Measurements from ENCODE around the gene ZBTB7C. TPM values are rescaled to one million over a fixed set of nuclear protein-coding genes. Genes with fewer than 3 reads are reported as not detected.

The ZBTB7C gene
- total RNA-seq, 3 donors from 2014 or later (not counting 1 experiment from before 2014, with no cell fraction given), result 0.07 TPM; not detected in 2

GRCh38 chr18:48229552-48229981 lies 179.6 kb downstream of the ZBTB7C start:
- Histone ChIP-seq H3K4me1 (ENCODE audit: control insufficient read depth, insufficient read depth, low read length) (peaks cover 18% of the 10 kb centered on the region), H3K36me3 (ENCODE audit: control insufficient read depth, insufficient read depth, low read length) (no peaks in the 10 kb centered on the region), H3K27ac (ENCODE audit: low read length) (no peak overlapping the region), H3K27me3 (ENCODE audit: control insufficient read depth, insufficient read depth, low read length) (no peaks in the 10 kb centered on the region), H3K9me3 (ENCODE audit: control insufficient read depth, insufficient read depth, low read length) (no peaks in the 10 kb centered on the region), H3K4me3 (ENCODE audit: low read length) (no peak overlapping the region)
- Mint-ChIP-seq H3K9me3 (no peaks in the 10 kb centered on the region), H3K27me3 (ENCODE audit: low read depth in 2 of 2) (peaks cover 0 to 4% of the 10 kb centered on the region in 2 donors), H3K27ac (no peak overlapping the region), H3K4me1 (peaks cover 15 to 18% of the 10 kb centered on the region in 2 donors), H3K4me3 (no peak overlapping the region), H3K36me3 (no peaks in the 10 kb centered on the region)
- DNase-seq (no peak), ATAC-seq (no peak)
- intact Hi-C loops (cut with micrococcal nuclease), result no loop called here
- WGBS (ENCODE audit: insufficient coverage), result 74% methylated on average over 7 of the region's 8 CpGs
- TF ChIP-seq CTCF (IDR thresholded peaks at IDR 0.05), result no peak

- H3K9me3 ChIP-seq (ENCODE audit: control insufficient read depth, insufficient read depth, low read length), result no peaks in the 10 kb centered on the region
- H3K27me3 Mint-ChIP-seq (ENCODE audit: low read depth in 2 of 2), result peaks cover 0 to 2% of the 10 kb centered on the region in 2 donors
- 97% methylated on average over 10 of the region's 10 CpGs for WGBS (ENCODE audit: insufficient coverage)
- H3K36me3 Mint-ChIP-seq, result no peaks in the 10 kb centered on the region
- H3K27ac ChIP-seq (ENCODE audit: low read length), result no peak overlapping the region
- no peak overlapping the region for H3K27ac Mint-ChIP-seq
- H3K9me3 Mint-ChIP-seq, result no peaks in the 10 kb centered on the region
- intact Hi-C loops (cut with micrococcal nuclease), result no loop called here
- DNase-seq (no peak), ATAC-seq (no peak)
- H3K27me3 ChIP-seq (ENCODE audit: control insufficient read depth, insufficient read depth, low read length), result no peaks in the 10 kb centered on the region
- H3K4me3 Mint-ChIP-seq, result no peak overlapping the region
- TF ChIP-seq CTCF (IDR thresholded peaks at IDR 0.05), result no peak
- H3K36me3 ChIP-seq (ENCODE audit: control insufficient read depth, insufficient read depth, low read length), result no peaks in the 10 kb centered on the region
- H3K4me1 ChIP-seq (ENCODE audit: control insufficient read depth, insufficient read depth, low read length), result peaks cover 18% of the 10 kb centered on the region
- no peak overlapping the region for H3K4me3 ChIP-seq (ENCODE audit: low read length)
- H3K4me1 Mint-ChIP-seq, result peaks cover 15 to 18% of the 10 kb centered on the region in 2 donors
These were observed 180.3 kb downstream of the ZBTB7C start for GRCh38 chr18:48228841-48229240.

- no peaks in the 10 kb centered on the region for H3K36me3 ChIP-seq (ENCODE audit: control insufficient read depth, insufficient read depth, low read length)
- peaks cover 15 to 18% of the 10 kb centered on the region in 2 donors for H3K4me1 Mint-ChIP-seq
- H3K4me1 ChIP-seq (ENCODE audit: control insufficient read depth, insufficient read depth, low read length), result peaks cover 18% of the 10 kb centered on the region
- H3K27me3 ChIP-seq (ENCODE audit: control insufficient read depth, insufficient read depth, low read length), result no peaks in the 10 kb centered on the region
- no peak overlapping the region for H3K27ac ChIP-seq (ENCODE audit: low read length)
- WGBS (ENCODE audit: insufficient coverage), result 73% methylated on average over 2 of the region's 2 CpGs
- H3K9me3 Mint-ChIP-seq, result no peaks in the 10 kb centered on the region
- no peak overlapping the region for H3K27ac Mint-ChIP-seq
- DNase-seq (no peak), ATAC-seq (no peak)
- intact Hi-C loops (cut with micrococcal nuclease), result no loop called here
- no peak overlapping the region for H3K4me3 Mint-ChIP-seq
- H3K36me3 Mint-ChIP-seq, result no peaks in the 10 kb centered on the region
- TF ChIP-seq CTCF (IDR thresholded peaks at IDR 0.05), result no peak
- no peaks in the 10 kb centered on the region for H3K9me3 ChIP-seq (ENCODE audit: control insufficient read depth, insufficient read depth, low read length)
- H3K27me3 Mint-ChIP-seq (ENCODE audit: low read depth in 2 of 2), result no peaks in the 10 kb centered on the region
- no peak overlapping the region for H3K4me3 ChIP-seq (ENCODE audit: low read length)
These were observed 180.9 kb downstream of the ZBTB7C start for GRCh38 chr18:48228301-48228715.

GRCh38 chr18:48227206-48227605 lies 182.0 kb downstream of the ZBTB7C start:
- intact Hi-C loops (cut with micrococcal nuclease), result no loop called here
- no peak overlapping the region for H3K4me3 Mint-ChIP-seq
- no peak overlapping the region for H3K4me3 ChIP-seq (ENCODE audit: low read length)
- H3K9me3 ChIP-seq (ENCODE audit: control insufficient read depth, insufficient read depth, low read length), result no peaks in the 10 kb centered on the region
- DNase-seq (no peak), ATAC-seq (no peak)
- H3K4me1 ChIP-seq (ENCODE audit: control insufficient read depth, insufficient read depth, low read length), result peaks cover 24% of the 10 kb centered on the region
- H3K9me3 Mint-ChIP-seq, result no peaks in the 10 kb centered on the region
- H3K27ac ChIP-seq (ENCODE audit: low read length), result no peak overlapping the region
- H3K27me3 ChIP-seq (ENCODE audit: control insufficient read depth, insufficient read depth, low read length), result no peaks in the 10 kb centered on the region
- H3K27ac Mint-ChIP-seq, result no peak overlapping the region
- no peaks in the 10 kb centered on the region for H3K27me3 Mint-ChIP-seq (ENCODE audit: low read depth in 2 of 2)
- peaks cover 15 to 18% of the 10 kb centered on the region in 2 donors for H3K4me1 Mint-ChIP-seq
- H3K36me3 Mint-ChIP-seq, result no peaks in the 10 kb centered on the region
- WGBS (ENCODE audit: insufficient coverage), result 54% methylated on average over 6 of the region's 6 CpGs
- TF ChIP-seq CTCF (IDR thresholded peaks at IDR 0.05), result no peak
- no peaks in the 10 kb centered on the region for H3K36me3 ChIP-seq (ENCODE audit: control insufficient read depth, insufficient read depth, low read length)
